Caco-2 (cell line): ENCODE measurements around the gene MMP3. TPM values are rescaled to one million over a fixed set of nuclear protein-coding genes. Genes with fewer than 3 reads are reported as not detected.

ENCODE experiments used
- BruUV-seq: library from RNA; stranded (reverse); fragments of 400-500 nt; replicated peaks from 2 replicates; lab custom pipeline; 2021; lab: Mats Ljungman, UMichigan
- CTCF ChIA-PET: fragments of 300-600 bp; sonication (Branson Sonifier 250); formaldehyde crosslinking; loops from one replicate; lab custom pipeline; 2022; ENCODE audit warnings: antibody characterized with exemption; lab: Charles Lee
- POLR2A ChIA-PET: fragments of 300-600 bp; sonication (Branson Sonifier 250); formaldehyde crosslinking; loops from one replicate; lab custom pipeline; 2022; ENCODE audit warnings: antibody characterized with exemption; lab: Charles Lee
- DNase-seq, 2 experiments: peaks; one replicate each; pipeline versions ENCODE4 v3.0.0 to v3.0.0-alpha.2; 2020 to 2022
- H3K27me3 ChIP-seq: replicated peaks from 2 replicates; pipeline ENCODE4 v1.6.0; 2011; ENCODE audit warnings: low read length; ENCODE audit not compliant: control insufficient read depth, insufficient read depth
- H3K36me3 ChIP-seq: 2 replicates; pipeline ENCODE4 v1.5.1; 2011; ENCODE audit warnings: low read length; ENCODE audit not compliant: control insufficient read depth, insufficient read depth
- H3K4me1 ChIP-seq: fragments of 250-450 bp; sonication (Bioruptor Pico); 2 replicates; pipeline ENCODE4 v1.5.1; 2020; ENCODE audit warnings: mild to moderate bottlenecking
- H3K4me3 ChIP-seq: 2 replicates; pipeline ENCODE4 v1.5.1; 2011; ENCODE audit warnings: low read depth, mild to moderate bottlenecking, control low read depth, low read length
- H3K9me3 ChIP-seq: fragments of 250-450 bp; sonication (Bioruptor Pico); 2 replicates; pipeline ENCODE4 v1.5.1; 2020; ENCODE audit warnings: mild to moderate bottlenecking, moderate library complexity
- H3K27ac Mint-ChIP-seq: one replicate; pipeline ENCODE4 v1.8.0; 2022; ENCODE audit warnings: mixed read lengths; ENCODE audit not compliant: unreplicated experiment
- H3K27me3 Mint-ChIP-seq: one replicate; pipeline ENCODE4 v1.8.0; 2022; ENCODE audit warnings: mixed read lengths; ENCODE audit not compliant: insufficient read depth, unreplicated experiment
- H3K36me3 Mint-ChIP-seq: one replicate; pipeline ENCODE4 v1.8.0; 2022; ENCODE audit warnings: mild to moderate bottlenecking, mixed read lengths; ENCODE audit not compliant: insufficient read depth, unreplicated experiment
- H3K4me1 Mint-ChIP-seq: one replicate; pipeline ENCODE4 v1.8.0; 2022; ENCODE audit warnings: low read depth, mixed read lengths; ENCODE audit not compliant: unreplicated experiment
- H3K4me3 Mint-ChIP-seq: one replicate; pipeline ENCODE4 v1.8.0; 2022; ENCODE audit warnings: mild to moderate bottlenecking, moderate library complexity, mixed read lengths; ENCODE audit not compliant: unreplicated experiment
- H3K9me3 Mint-ChIP-seq: one replicate; pipeline ENCODE4 v1.8.0; 2022; ENCODE audit warnings: mixed read lengths; ENCODE audit not compliant: unreplicated experiment
- CTCF ChIP-seq, 2 experiments: fragments of 200-600 bp in 1 of 2; IDR thresholded peaks; 1 replicate in 1 of 2; 2 replicates in 1 of 2; pipeline versions ENCODE4 v1.5.1 to v1.8.0; 2011 to 2022; ENCODE audit warnings: antibody characterized with exemption in 1 of 2, control low read depth in 1 of 2, inconsistent platforms in 1 of 2, low read depth in 1 of 2, low read length in 1 of 2, mild to moderate bottlenecking in 1 of 2, moderate library complexity in 1 of 2; ENCODE audit not compliant: insufficient read depth in 1 of 2, severe bottlenecking in 1 of 2, unreplicated experiment in 1 of 2
- intact Hi-C: fragments of 100-400 bp; cut with micrococcal nuclease; formaldehyde crosslinking; loops from one replicate; pipeline ENCODE4 v1.10.0; 2022; ENCODE audit not compliant: unreplicated experiment
- total RNA-seq: library from RNA; stranded (reverse); gene quantifications from 2 replicates; pipeline ENCODE4 v1.2.3, GENCODE V29; 2022

The MMP3 gene
- total RNA-seq, 1 experiment from 2014 or later = not detected

- BruUV-seq = no TSS peak
- no peak overlapping the region for H3K4me3 Mint-ChIP-seq
- peak; percentile 45 to 48 for TF ChIP-seq CTCF (IDR thresholded peaks at IDR 0.05; ENCODE audit: insufficient read depth in 1 of 2, low read depth in 1 of 2, low read length in 1 of 2, severe bottlenecking in 1 of 2, unreplicated experiment in 1 of 2)
These were observed 35.5 kb downstream of the MMP3 start for GRCh38 chr11:102807921-102808320.

GRCh38 chr11:102806296-102806695 is 37.1 kb downstream of the MMP3 start:
- H3K9me3 Mint-ChIP-seq = no peaks in the 10 kb centered on the region
- ChIA-PET CTCF (no interaction called here), POLR2A (no interaction called here)
- Histone ChIP-seq H3K27me3 (no peaks in the 10 kb centered on the region), H3K4me3 (no peak overlapping the region), H3K9me3 (no peaks in the 10 kb centered on the region), H3K36me3 (no peaks in the 10 kb centered on the region), H3K4me1 (no peaks in the 10 kb centered on the region)
- peaks cover 6% of the 10 kb centered on the region for H3K4me1 Mint-ChIP-seq
- H3K4me3 Mint-ChIP-seq = no peak overlapping the region
- no peaks in the 10 kb centered on the region for H3K27me3 Mint-ChIP-seq
- no peaks in the 10 kb centered on the region for H3K36me3 Mint-ChIP-seq
- no peak for DNase-seq
- no TSS peak for BruUV-seq
- intact Hi-C loops = no loop called here
- TF ChIP-seq CTCF (IDR thresholded peaks at IDR 0.05; ENCODE audit: insufficient read depth in 1 of 2, low read depth in 1 of 2, low read length in 1 of 2, severe bottlenecking in 1 of 2, unreplicated experiment in 1 of 2) = no peak
- H3K27ac Mint-ChIP-seq = no peak overlapping the region

More at GRCh38 chr11:102807921-102808320, 35.5 kb downstream of the MMP3 start:
- Mint-ChIP-seq H3K27ac (no peak overlapping the region), H3K9me3 (no peaks in the 10 kb centered on the region), H3K4me1 (peaks cover 6% of the 10 kb centered on the region), H3K36me3 (no peaks in the 10 kb centered on the region), H3K27me3 (no peaks in the 10 kb centered on the region)
- DNase-seq = peak; percentile 60 to 68
- intact Hi-C loops = no loop called here
- Histone ChIP-seq H3K27me3 (no peaks in the 10 kb centered on the region), H3K9me3 (no peaks in the 10 kb centered on the region), H3K4me1 (no peaks in the 10 kb centered on the region), H3K4me3 (no peak overlapping the region), H3K36me3 (no peaks in the 10 kb centered on the region)
- ChIA-PET POLR2A (no interaction called here), CTCF (interaction anchor here (0.8 kb wide), 1 partner anchor 56 kb away, joined by 3 read pairs; no protein-coding TSS in a partner anchor)

- no peaks in the 10 kb centered on the region for H3K27me3 ChIP-seq
- ChIA-PET POLR2A (no interaction called here), CTCF (no interaction called here)
- H3K27ac Mint-ChIP-seq = no peak overlapping the region
- H3K9me3 ChIP-seq = no peaks in the 10 kb centered on the region
- H3K9me3 Mint-ChIP-seq = no peaks in the 10 kb centered on the region
- H3K4me1 Mint-ChIP-seq = peaks cover 6% of the 10 kb centered on the region
- 0 out of 2 replicates have a peak, but pooled peaks cover 5% of the 10 kb centered on the region for H3K4me1 ChIP-seq
- H3K36me3 ChIP-seq = no peaks in the 10 kb centered on the region
- H3K4me3 Mint-ChIP-seq = no peak overlapping the region
- no peaks in the 10 kb centered on the region for H3K36me3 Mint-ChIP-seq
- no peak for DNase-seq
- no peak for TF ChIP-seq CTCF (IDR thresholded peaks at IDR 0.05; ENCODE audit: insufficient read depth in 1 of 2, low read depth in 1 of 2, low read length in 1 of 2, severe bottlenecking in 1 of 2, unreplicated experiment in 1 of 2)
- H3K4me3 ChIP-seq = no peak overlapping the region
- BruUV-seq = no TSS peak
- no peaks in the 10 kb centered on the region for H3K27me3 Mint-ChIP-seq
- intact Hi-C loops = no loop called here
These were observed 41.1 kb downstream of the MMP3 start for GRCh38 chr11:102802341-102802740.
